B cell (primary cell): ENCODE data around the gene CCDC175. TPM values are rescaled to one million over a fixed set of nuclear protein-coding genes. Genes with fewer than 3 reads are reported as not detected.

Experiments used
- ATAC-seq: fragments of 200-7000 bp; cut with Tn5 transposase; one replicate; pipeline ENCODE4 v1.10.0; 2021; ENCODE audit warnings: low read depth, mild to moderate bottlenecking, moderate number of reproducible peaks, moderate library complexity
- CTCF ChIA-PET: fragments of 350-600 bp; sonication (Branson Sonifier 250); formaldehyde crosslinking; loops from one replicate; lab custom pipeline; 2021; ENCODE audit warnings: antibody characterized with exemption, inconsistent platforms; lab: Charles Lee
- POLR2A ChIA-PET: fragments of 350-600 bp; sonication (Branson Sonifier 250); formaldehyde crosslinking; loops from one replicate; lab custom pipeline; 2021; ENCODE audit warnings: antibody characterized with exemption; lab: Charles Lee
- DNase-seq: peaks from one replicate; pipeline ENCODE4 v3.0.0; 2013
- H2AFZ ChIP-seq: 2 replicates; pipeline ENCODE4 v1.6.1; 2012; ENCODE audit warnings: mild to moderate bottlenecking, low read depth, low read length; ENCODE audit not compliant: insufficient read depth, poor library complexity, severe bottlenecking
- H3K27ac ChIP-seq, 2 donors: 1 replicate in 1 of 2; 2 replicates in 1 of 2; pipeline ENCODE4 v1.5.1; 2012 to 2013; ENCODE audit warnings: low read length in 2 of 2, mild to moderate bottlenecking in 2 of 2, moderate library complexity in 1 of 2
- H3K27me3 ChIP-seq, 4 experiments: fragments of 200-600 bp in 1 of 4; sonication (generic) in 1 of 4; replicated peaks in 1 of 4; 1 replicate in 2 of 4; 2 replicates in 2 of 4; pipeline versions ENCODE4 v1.6.1 to v1.7.0; 2013 to 2016; ENCODE audit warnings: low read length in 3 of 4, mild to moderate bottlenecking in 2 of 4, mixed read lengths in 1 of 4, moderate library complexity in 1 of 4; ENCODE audit not compliant: insufficient read depth in 4 of 4, control insufficient read depth in 3 of 4; ENCODE audit errors: control extremely low read depth in 1 of 4
- H3K36me3 ChIP-seq, 2 experiments: replicated peaks in 1 of 2; 1 replicate in 1 of 2; 2 replicates in 1 of 2; pipeline versions ENCODE4 v1.6.1 to v1.7.1; 2013; ENCODE audit warnings: low read length in 1 of 2; ENCODE audit not compliant: insufficient read depth in 2 of 2, control insufficient read depth in 1 of 2; ENCODE audit errors: control extremely low read depth in 1 of 2, extremely low read depth in 1 of 2
- H3K4me1 ChIP-seq, 2 donors: fragments of 200-600 bp in 1 of 2; sonication (generic) in 1 of 2; 1 replicate in 1 of 2; 2 replicates in 1 of 2; pipeline versions ENCODE4 v1.5.1 to v1.6.1; 2013 to 2017; ENCODE audit warnings: low read length in 2 of 2; ENCODE audit not compliant: control insufficient read depth in 2 of 2, insufficient read depth in 2 of 2
- H3K4me2 ChIP-seq: replicated peaks from 2 replicates; pipeline ENCODE3; 2012; ENCODE audit warnings: mild to moderate bottlenecking, low read depth, low read length; ENCODE audit not compliant: poor library complexity, severe bottlenecking
- H3K4me3 ChIP-seq, 5 experiments: fragments of 200-600 bp in 1 of 5; sonication (generic) in 1 of 5; 1 replicate in 3 of 5; 2 replicates in 2 of 5; pipeline versions ENCODE4 v1.5.1 to v1.7.0; 2011 to 2016; ENCODE audit warnings: low read length in 4 of 5, mild to moderate bottlenecking in 4 of 5, low read depth in 2 of 5, control low read depth in 1 of 5, moderate library complexity in 1 of 5; ENCODE audit not compliant: insufficient read depth in 1 of 5; ENCODE audit errors: control extremely low read depth in 1 of 5, extremely low read depth in 1 of 5
- H3K79me2 ChIP-seq: fragments of 200-600 bp; sonication (generic); one replicate; pipeline ENCODE4 v1.6.0; 2016; ENCODE audit warnings: low read length; ENCODE audit not compliant: control insufficient read depth, insufficient read depth
- H3K9ac ChIP-seq: fragments of 200-600 bp; sonication (generic); 2 replicates; pipeline ENCODE4 v1.6.1; 2017; ENCODE audit warnings: mild to moderate bottlenecking, low read length, moderate library complexity
- H3K9me3 ChIP-seq, 3 donors: one replicate each; pipeline versions ENCODE4 v1.6.1 to v1.7.1; 2013; ENCODE audit warnings: low read length in 2 of 3; ENCODE audit not compliant: control insufficient read depth in 2 of 3, insufficient read depth in 1 of 3; ENCODE audit errors: control extremely low read depth in 1 of 3
- H4K20me1 ChIP-seq: 2 replicates; pipeline ENCODE4 v1.6.0; 2012; ENCODE audit warnings: mild to moderate bottlenecking, low read length; ENCODE audit not compliant: insufficient read depth, control insufficient read depth, poor library complexity, severe bottlenecking
- H3K27ac Mint-ChIP-seq: one replicate; pipeline ENCODE4 v1.8.0; 2021; ENCODE audit warnings: mixed read lengths
- H3K27me3 Mint-ChIP-seq: one replicate; pipeline ENCODE4 v1.8.0; 2021; ENCODE audit warnings: mixed read lengths
- H3K4me1 Mint-ChIP-seq: one replicate; pipeline ENCODE4 v1.8.0; 2021; ENCODE audit warnings: mixed read lengths
- H3K4me3 Mint-ChIP-seq: one replicate; pipeline ENCODE4 v1.8.0; 2021; ENCODE audit warnings: mixed read lengths
- H3K9me3 Mint-ChIP-seq: one replicate; pipeline ENCODE4 v1.8.0; 2022; ENCODE audit warnings: mixed read lengths; ENCODE audit not compliant: insufficient read depth
- CTCF ChIP-seq: fragments of 200-600 bp; IDR thresholded peaks from one replicate; pipeline ENCODE4 v1.8.0; 2022; ENCODE audit warnings: antibody characterized with exemption, mild to moderate bottlenecking
- EZH2 ChIP-seq: IDR thresholded peaks from 2 replicates; pipeline ENCODE4 v1.6.1; 2012; ENCODE audit warnings: borderline replicate concordance, low read depth, mild to moderate bottlenecking, moderate library complexity, low read length; ENCODE audit not compliant: insufficient read depth, poor library complexity, severe bottlenecking
- WGBS: methylation state at CpG from one replicate; pipeline ENCODE4 v1.1.5; 2013; ENCODE audit warnings: missing lambda C conversion rate; ENCODE audit not compliant: insufficient coverage; 5-methylcytosine and 5-hydroxymethylcytosine counted together
- intact Hi-C: fragments of 100-400 bp; cut with micrococcal nuclease; formaldehyde crosslinking; loops from one replicate; pipeline ENCODE4 v1.10.0; 2022
- polyA plus RNA-seq: library from polyadenylated mRNA; depleted of rRNA; stranded (reverse); fragments of >200 nt; gene quantifications from 2 replicates; pipeline ENCODE4 v1.2.3, GENCODE V29; 2012
- total RNA-seq, 2 donors: library from RNA; stranded (reverse); fragments of 120-200 nt in 1 of 2; gene quantifications; 1 replicate in 1 of 2; 2 replicates in 1 of 2; pipeline versions ENCODE4 v1.2.3 to v1.2.4, GENCODE V29; 2013 to 2022

CCDC175 gene
- total and polyA plus RNA-seq, 2 donors (not counting 1 experiment from before 2014, with no cell fraction given), result not detected

- POLR2A ChIA-PET, result no interaction called here
- H3K36me3 ChIP-seq, result peaks cover 0 to 5% of the 10 kb centered on the region in 2 experiments
- H3K4me2 ChIP-seq, result no peak overlapping the region
- no peak for TF ChIP-seq EZH2
- no peak for TF ChIP-seq CTCF
- no peaks in the 10 kb centered on the region for H3K27me3 Mint-ChIP-seq
- no peak overlapping the region for H3K4me3 ChIP-seq
- peaks cover 33% of the 10 kb centered on the region for H3K79me2 ChIP-seq
- no peaks in the 10 kb centered on the region for H3K27me3 ChIP-seq
- CTCF ChIA-PET, result interaction anchor here (0.6 kb wide), 1 partner anchor 915 kb away, joined by 5 read pairs; no protein-coding TSS in a partner anchor
- no peak overlapping the region for H3K4me3 Mint-ChIP-seq
- no peak overlapping the region for H3K27ac Mint-ChIP-seq
- peaks cover 7% of the 10 kb centered on the region for H4K20me1 ChIP-seq
- no peaks in the 10 kb centered on the region for H3K9me3 Mint-ChIP-seq
- H3K27ac ChIP-seq, result no peak overlapping the region
- ATAC-seq (no peak), DNase-seq (no peak)
- no peak overlapping the region for H3K9ac ChIP-seq
- H2AFZ ChIP-seq, result no peak overlapping the region
- WGBS, result no CpG with 5 or more reads among the region's 1 CpG
- H3K9me3 ChIP-seq, result no peaks in the 10 kb centered on the region
- intact Hi-C loops, result loop anchor here (10.0 kb wide), 3 partner anchors 845 to 1275 kb away; partner anchors contain the start of genes ACTR10 and DACT1
- H3K4me1 ChIP-seq, result peaks cover 25 to 32% of the 10 kb centered on the region in 2 donors
- peaks cover 42% of the 10 kb centered on the region for H3K4me1 Mint-ChIP-seq
These were observed 96.4 kb downstream of the CCDC175 start for GRCh38 chr14:59480166-59480565.

GRCh38 chr14:59478540-59478939, 98.1 kb downstream of the CCDC175 start:
- no CpG with 5 or more reads among the region's 3 CpGs for WGBS
- H3K4me1 Mint-ChIP-seq, result peaks cover 35% of the 10 kb centered on the region
- H3K27me3 ChIP-seq, result no peaks in the 10 kb centered on the region
- ChIA-PET CTCF (no interaction called here), POLR2A (no interaction called here)
- H3K36me3 ChIP-seq, result peaks cover 0 to 17% of the 10 kb centered on the region in 2 experiments
- no peak overlapping the region for H2AFZ ChIP-seq
- ATAC-seq (no peak), DNase-seq (no peak)
- H3K4me3 ChIP-seq, result no peak overlapping the region
- H3K27me3 Mint-ChIP-seq, result no peaks in the 10 kb centered on the region
- intact Hi-C loops, result no loop called here
- H3K9me3 Mint-ChIP-seq, result no peaks in the 10 kb centered on the region
- H3K27ac Mint-ChIP-seq, result no peak overlapping the region
- no peak overlapping the region for H3K27ac ChIP-seq
- H3K79me2 ChIP-seq, result peaks cover 17% of the 10 kb centered on the region
- H4K20me1 ChIP-seq, result peaks cover 7% of the 10 kb centered on the region
- H3K9ac ChIP-seq, result no peak overlapping the region
- H3K4me1 ChIP-seq, result peaks cover 23 to 28% of the 10 kb centered on the region in 2 donors
- no peaks in the 10 kb centered on the region for H3K9me3 ChIP-seq
- H3K4me3 Mint-ChIP-seq, result no peak overlapping the region
- TF ChIP-seq CTCF (no peak), EZH2 (no peak)
- no peak overlapping the region for H3K4me2 ChIP-seq
